DMS53 (cell line): ENCODE measurements around the gene LRMDA.
A peak's percentile ranks its signal among the peaks of the same experiment; 100 is the strongest.
"Not testable (repeated sequence)": the region's sequence is repeated elsewhere in the genome, so short reads cannot be mapped to it uniquely, and the experiment has no call there.

ENCODE experiments used
- DNase-seq: peaks from one replicate; lab custom pipeline; 2025; lab: John Stamatoyannopoulos, UW

The LRMDA gene

GRCh38 chr10:75589895-75590654 lies 158.7 kb downstream of the LRMDA start:
- no peak for DNase-seq

DNA sequence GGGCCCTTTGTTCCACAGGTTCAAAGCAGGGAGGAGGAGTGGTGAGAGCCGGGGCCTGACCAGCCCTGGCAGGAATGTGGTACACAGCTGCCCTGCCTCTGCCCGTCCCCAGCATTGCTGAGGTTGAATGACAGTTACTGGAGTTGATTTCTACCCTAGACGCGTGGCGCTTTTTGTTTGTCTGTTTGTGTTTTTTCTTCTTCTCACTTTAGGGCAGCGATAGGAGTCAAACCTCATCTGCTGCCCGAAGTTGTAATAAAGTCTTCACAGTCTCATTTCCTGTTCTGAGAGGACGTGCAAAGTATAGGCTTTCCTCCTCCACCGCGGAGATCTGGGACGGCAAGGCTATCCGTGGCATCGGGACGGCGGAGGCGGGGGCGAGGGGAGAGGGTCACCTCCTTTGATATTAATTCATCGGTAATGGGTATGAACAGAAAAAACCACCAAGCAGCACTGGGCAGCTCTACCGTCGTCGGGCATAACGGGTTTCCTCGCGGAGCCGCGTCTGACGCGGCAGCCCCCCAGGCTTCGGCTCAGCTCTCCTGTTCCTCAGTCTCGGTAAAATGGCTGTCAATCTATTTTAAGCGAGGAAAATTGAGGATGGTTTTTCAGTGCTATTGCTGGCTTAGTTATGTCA lies 160.8 kb downstream of the LRMDA start:
- no peak for DNase-seq

GRCh38 chr10:75592791-75593643 lies 161.6 kb downstream of the LRMDA start:
- DNase-seq: no peak

GRCh38 chr10:75593692-75594556 lies 162.5 kb downstream of the LRMDA start:
- no peak for DNase-seq

GRCh38 chr10:75596930-75597620 lies 165.7 kb downstream of the LRMDA start:
- DNase-seq: no peak

DNA sequence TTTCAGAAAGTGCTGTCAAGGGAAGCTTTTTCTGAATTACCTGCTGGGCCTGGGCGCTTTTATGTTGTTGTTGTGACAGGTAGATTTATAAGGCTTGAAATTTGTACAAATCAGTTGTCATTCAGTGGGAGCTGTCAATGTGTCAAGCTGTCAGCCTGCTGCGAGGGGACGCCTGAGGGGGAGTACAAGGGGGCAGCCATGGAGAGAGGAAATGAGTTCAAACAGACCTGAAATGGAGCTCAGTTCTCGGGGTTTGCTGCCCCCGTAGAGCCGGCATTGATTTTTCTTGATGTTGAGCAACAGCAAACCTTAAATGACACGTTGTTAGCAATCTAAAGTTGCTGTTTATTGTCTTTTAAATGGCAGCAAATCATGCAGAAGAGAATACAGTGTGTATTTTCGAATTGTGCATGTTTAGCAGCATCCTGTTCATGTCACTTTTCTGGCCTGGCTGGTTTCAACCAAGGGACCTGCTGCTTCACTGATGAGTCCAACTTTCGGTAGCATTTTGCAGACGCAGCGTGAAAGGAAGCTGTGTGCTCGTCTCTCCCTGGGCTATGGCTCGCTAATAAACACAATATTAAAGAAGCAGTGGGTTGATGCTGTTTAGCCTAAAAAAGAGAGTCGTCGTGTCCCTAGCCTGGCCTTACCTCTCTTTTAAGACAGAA lies 166.5 kb downstream of the LRMDA start:
- no peak for DNase-seq

GRCh38 chr10:75598998-75599397 lies 167.6 kb downstream of the LRMDA start:
- DNase-seq: no peak

GRCh38 chr10:75599875-75600648 lies 168.6 kb downstream of the LRMDA start:
- peak; percentile 33 for DNase-seq

DNA sequence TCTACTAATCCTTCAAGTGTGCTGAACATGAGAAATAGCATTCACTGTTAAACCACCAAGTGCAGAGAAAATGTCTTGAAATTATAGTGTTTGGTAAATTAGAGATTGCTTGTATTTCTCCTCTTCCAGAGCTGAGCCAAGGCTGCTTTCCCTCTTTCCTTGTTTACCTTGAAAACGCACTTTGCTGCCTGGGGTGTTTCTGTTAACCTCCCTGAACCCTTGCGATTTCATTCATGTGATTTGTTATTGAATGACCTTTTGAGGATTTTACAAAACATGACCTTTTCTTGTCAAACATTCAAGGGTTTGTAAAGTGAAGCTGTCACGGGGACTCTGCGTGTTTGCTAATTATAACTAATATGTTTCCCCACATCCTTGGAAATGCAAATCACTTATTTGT lies 169.4 kb downstream of the LRMDA start:
- no peak for DNase-seq

DNA sequence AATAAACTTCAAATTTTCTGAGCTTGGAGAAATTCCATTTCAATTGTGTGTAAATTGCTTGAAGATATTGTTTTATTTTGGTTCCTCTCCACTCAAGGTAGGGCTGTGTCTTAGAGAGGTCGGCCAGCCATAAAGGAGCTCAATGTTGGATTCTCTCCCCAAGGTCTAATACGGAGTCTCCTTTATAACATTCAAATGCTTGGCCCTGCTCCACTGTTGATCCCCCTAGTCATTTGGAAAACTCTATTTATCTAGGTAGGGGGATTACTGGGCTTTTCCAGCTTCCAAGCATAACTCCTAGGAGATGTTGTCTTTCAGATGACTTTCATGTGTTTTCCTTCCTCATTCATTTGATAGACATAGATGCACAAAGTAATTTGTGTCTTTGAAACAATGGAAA lies 170.9 kb downstream of the LRMDA start:
- DNase-seq: no peak

GRCh38 chr10:75605096-75605495 lies 173.7 kb downstream of the LRMDA start:
- no peak for DNase-seq

DNA sequence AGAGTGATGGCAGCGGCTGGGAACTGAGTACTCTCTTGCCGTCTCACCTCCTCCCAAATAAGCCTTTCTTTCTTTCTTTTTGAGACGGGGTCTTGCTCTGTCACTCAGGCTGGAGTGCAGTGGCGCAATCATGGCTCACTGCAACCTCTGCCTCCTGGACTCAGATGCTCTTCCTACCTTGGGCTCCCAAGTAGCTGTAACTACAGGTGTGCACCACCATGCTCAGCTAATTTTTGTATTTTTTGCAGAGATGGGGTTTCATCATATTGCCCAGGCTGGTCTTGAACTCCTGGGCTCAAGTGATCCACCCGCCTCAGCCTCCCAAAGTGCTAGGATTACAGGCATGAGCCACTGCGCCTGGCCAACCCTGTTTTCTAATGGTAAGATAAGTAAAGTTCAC lies 174.4 kb downstream of the LRMDA start:
- DNase-seq: not testable (repeated sequence)

DNA sequence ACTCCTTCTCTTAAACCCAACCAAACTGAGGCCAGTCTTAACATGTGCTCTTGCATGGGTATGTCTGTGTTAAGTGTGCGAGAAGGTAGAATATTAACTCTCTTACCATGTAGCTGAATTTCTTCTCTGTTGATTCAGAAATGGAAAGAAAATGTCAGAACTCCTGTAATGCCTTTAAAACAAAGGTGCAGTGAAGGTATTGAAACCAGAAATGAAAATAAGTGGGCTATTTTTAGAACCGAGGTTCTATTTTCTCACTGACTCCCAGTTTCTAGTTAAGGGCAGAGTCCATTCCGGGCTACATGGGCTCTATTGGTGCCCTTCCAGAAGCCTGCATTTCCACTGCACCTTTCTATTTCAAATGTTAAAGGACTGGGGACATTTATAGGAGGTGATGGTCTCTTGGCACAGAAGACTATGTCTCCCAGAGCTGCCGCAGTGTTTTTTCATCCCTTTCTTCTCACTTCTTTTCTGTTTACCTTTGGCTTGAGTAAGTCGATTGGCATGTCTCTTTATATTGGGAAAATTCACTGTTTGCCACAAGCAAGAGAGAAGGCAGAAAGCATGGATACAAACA lies 174.9 kb downstream of the LRMDA start:
- no peak for DNase-seq

DNA sequence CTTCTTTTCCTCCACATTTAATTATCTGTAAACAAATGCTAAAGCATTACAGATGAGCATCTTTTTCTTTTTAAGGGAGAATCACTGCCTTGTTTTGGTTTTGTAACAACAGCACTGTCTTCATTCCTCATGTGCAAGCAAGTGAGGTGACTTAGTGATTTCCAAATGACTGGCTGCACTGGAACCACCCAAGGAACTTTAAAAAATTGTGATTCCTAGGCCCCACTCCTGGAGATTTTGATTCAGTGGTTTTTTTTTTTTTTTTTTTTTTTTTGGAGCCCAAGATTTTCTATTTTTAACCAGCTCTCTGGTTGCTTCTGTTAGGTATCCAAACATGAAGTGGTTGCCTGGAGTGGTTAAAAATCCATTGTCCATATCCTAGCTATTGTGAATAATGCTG lies 176.2 kb downstream of the LRMDA start:
- no peak for DNase-seq

DNA sequence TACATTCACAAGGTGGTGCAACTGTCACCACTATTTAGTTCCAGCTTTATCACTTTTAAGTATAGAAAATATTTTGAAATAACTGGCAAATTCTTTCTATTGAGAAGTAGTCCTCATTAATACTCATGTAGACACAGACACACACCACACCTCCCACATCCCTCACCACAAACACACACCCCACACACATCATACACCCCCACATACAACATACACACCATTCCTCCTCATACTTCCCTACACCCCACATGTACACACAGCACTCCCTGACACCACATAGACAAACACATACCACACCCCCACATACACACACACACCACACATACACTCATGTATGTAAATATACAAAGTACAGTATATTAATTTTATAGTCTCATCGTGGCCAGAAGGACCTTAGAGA lies 178.8 kb downstream of the LRMDA start:
- no peak for DNase-seq

DNA sequence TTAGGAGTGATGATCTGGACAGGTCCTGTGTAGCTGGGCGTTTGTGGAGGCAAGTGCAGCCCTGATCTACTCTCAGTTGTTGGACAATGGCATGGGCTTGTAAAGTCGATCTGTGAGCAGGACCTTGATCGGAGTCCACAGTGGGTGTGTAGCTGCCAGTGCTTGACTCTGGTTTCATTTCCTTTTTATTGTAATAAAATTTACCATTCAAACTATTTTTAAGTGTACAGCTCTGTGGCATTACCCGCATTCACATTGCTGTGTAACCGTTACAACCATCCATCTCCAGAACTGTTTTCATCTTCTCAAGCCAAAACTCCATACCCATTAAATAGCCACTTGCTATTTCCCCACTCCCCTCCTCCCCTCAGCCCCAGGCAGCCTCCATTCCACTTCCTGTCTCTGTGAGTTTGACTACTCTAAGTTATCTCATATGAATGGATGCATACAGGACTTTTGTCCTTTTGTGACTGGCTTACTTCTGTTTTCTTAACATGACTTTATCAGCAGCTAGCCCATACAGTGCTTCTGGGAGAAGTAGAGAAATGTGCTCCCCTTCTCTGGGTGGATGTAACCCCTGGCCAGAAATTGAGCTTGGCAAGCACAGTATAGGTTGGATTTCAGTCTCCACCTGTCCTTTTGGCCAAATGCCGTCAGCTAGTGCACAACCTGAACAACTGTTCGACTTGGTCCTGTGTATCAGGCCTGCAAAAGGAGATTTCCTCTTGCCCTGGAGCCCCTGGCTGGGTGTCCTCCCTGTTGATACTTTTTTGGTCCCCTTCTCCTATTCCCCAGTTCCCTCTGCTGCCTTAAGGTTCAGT lies 180.0 kb downstream of the LRMDA start:
- DNase-seq: no peak

- no peak for DNase-seq
Observed at GRCh38 chr10:75611993-75612372, 180.6 kb downstream of the LRMDA start.

DNA sequence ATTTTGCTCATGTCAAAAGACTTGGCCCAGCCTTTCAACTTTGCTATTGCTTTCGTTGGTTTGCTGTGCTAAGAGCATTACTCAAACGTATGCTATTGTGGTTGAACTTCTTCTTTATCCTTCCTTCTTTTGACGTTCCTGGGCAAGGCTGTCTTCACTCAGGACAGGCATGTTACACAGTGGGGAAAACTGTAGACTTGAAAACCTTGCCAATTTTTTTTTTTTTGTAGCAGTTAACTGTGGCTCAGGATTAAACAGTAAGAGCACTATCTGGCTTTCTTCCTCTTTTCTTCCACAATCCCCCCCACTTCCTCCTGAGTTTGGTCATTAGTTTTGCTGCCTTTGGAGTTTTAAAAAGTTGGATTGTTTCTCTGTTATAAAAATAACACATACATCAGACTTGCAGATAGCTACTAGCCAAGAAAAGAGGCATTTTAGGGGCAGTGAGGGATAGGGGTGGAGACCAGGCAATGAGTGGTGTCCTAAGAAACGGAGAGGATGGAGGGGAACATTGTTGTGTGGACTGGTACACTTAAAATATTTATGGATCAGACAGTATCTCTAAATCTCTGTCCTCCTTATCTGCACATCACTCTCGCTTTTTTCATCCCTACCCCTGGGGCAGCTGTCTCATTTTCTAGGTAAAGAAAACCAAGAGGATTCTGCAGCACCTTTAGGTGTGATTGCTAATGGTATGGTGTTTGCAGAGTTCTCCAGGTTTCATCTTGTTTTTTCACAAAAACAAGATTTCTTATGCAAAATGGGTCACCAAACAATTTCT lies 181.7 kb downstream of the LRMDA start:
- DNase-seq: no peak
